H1 (cell line): ENCODE data around the gene COMT. TPM values are rescaled to one million over a fixed set of nuclear protein-coding genes. Genes with fewer than 3 reads are reported as not detected.

Experiments used
- CREB1 ChIP-seq: IDR thresholded peaks from 2 replicates; pipeline ENCODE4 v1.6.1; 2012; ENCODE audit warnings: inconsistent platforms
- GTF2F1 ChIP-seq: IDR thresholded peaks from 2 replicates; pipeline ENCODE4 v1.6.1; 2012; ENCODE audit warnings: low read depth, low read length, improper control_type of control experiment, borderline replicate concordance
- RXRA ChIP-seq: IDR thresholded peaks from 2 replicates; pipeline ENCODE4 v1.6.1; 2011; ENCODE audit warnings: low read depth, mild to moderate bottlenecking, low read length, moderate library complexity; ENCODE audit not compliant: insufficient read depth
- polyA plus RNA-seq, 7 experiments: library from polyadenylated mRNA; depleted of rRNA in 3 of 7; stranded (reverse) in 5 of 7; unstranded in 2 of 7; fragments of >200 nt in 5 of 7; fragments of 200-250 nt in 2 of 7; gene quantifications; 1 replicate in 5 of 7; 2 replicates in 1 of 7; 4 replicates in 1 of 7; pipeline versions ENCODE4 v1.2.1 to v1.2.3, GENCODE V29; 2011 to 2013; ENCODE audit warnings: missing spikeins in 2 of 7, mixed read lengths in 2 of 7
- total RNA-seq: library from RNA; stranded (reverse); fragmentation: NEBNext Ultra II Directional; extraction: Animal tissue kit (Norgen Biotek cat#: 25700); gene quantifications from 2 replicates; pipeline ENCODE4 v1.2.1, GENCODE V29; 2021

Gene COMT
- total and polyA plus RNA-seq, 2 of the 8 experiments (the other 6 are each of a cell fraction or from before 2014, with no cell fraction given), result 15.2 to 33.7 TPM

GRCh38 chr22:19937616-19938473 is 3.7 kb upstream of the COMT start (continued):
- no peak for TF ChIP-seq RXRA
- no peak for TF ChIP-seq GTF2F1
- no peak for TF ChIP-seq CREB1
